HG02840 (cell line): ENCODE data around the gene RP2.

ENCODE experiments used
- ATAC-seq: cut with Tn5 transposase; IDR thresholded peaks from one replicate; pipeline ENCODE4 v1.9.1; 2021; ENCODE audit warnings: mild to moderate bottlenecking, moderate library complexity, moderate number of reproducible peaks; ENCODE audit not compliant: unreplicated experiment, low FRiP score

Gene RP2

GRCh38 chrX:46913667-46914066, 76.8 kb downstream of the RP2 start:
- ATAC-seq = no peak

GRCh38 chrX:46916273-46916672, 79.4 kb downstream of the RP2 start:
- no peak for ATAC-seq

- no peak for ATAC-seq
Observed at GRCh38 chrX:46917622-46918021, 80.8 kb downstream of the RP2 start.

GRCh38 chrX:46918434-46918833, 81.6 kb downstream of the RP2 start:
- no peak for ATAC-seq

- no peak for ATAC-seq
Observed at GRCh38 chrX:46920235-46920634, 83.4 kb downstream of the RP2 start.

- no peak for ATAC-seq
Observed at GRCh38 chrX:46922611-46923010, 85.8 kb downstream of the RP2 start.

GRCh38 chrX:46927718-46928117, 90.9 kb downstream of the RP2 start:
- no peak for ATAC-seq

GRCh38 chrX:46929439-46930261, 92.8 kb downstream of the RP2 start:
- ATAC-seq = no peak
